ENCODE measurements around the gene HPD.
"Not testable (repeated sequence)": the region's sequence is repeated elsewhere in the genome, so short reads cannot be mapped to it uniquely, and the experiment has no call there.

Gene HPD
- total RNA-seq = 0 to 1.9 (median 0.04) reads per million in 17 experiments

GRCh38 chr12:121858662-121859572 lies at the start of gene HPD:
TSS of gene HPD (minus strand) at chr12:121858859. CDS start at chr12:121858823, 36 bp downstream.
- no peak for DNase-seq

GRCh38 chr12:121905746-121906145 lies 47.1 kb upstream of the HPD start:
- DNase-seq = no peak

- no peak for DNase-seq
Observed at GRCh38 chr12:121903202-121903601, 44.5 kb upstream of the HPD start.

GRCh38 chr12:121899590-121899989 lies 40.9 kb upstream of the HPD start:
- DNase-seq = no peak

- DNase-seq = no peak
Observed at GRCh38 chr12:121898287-121898686, 39.6 kb upstream of the HPD start.

GRCh38 chr12:121894633-121895032 lies 36.0 kb upstream of the HPD start:
- peak in 1 of 4 experiments; percentile 13 for DNase-seq

- DNase-seq = peak in 3 of 4 experiments; percentile 15 to 20 (median 19)
Observed at GRCh38 chr12:121893961-121894460, 35.4 kb upstream of the HPD start.

- DNase-seq = no peak
Observed at GRCh38 chr12:121892673-121893561, 34.3 kb upstream of the HPD start.

GRCh38 chr12:121889661-121890060 lies 31.0 kb upstream of the HPD start:
- peak in 2 of 4 experiments; percentile 15 to 22 for DNase-seq

GRCh38 chr12:121889274-121889624 lies 30.6 kb upstream of the HPD start:
- DNase-seq = peak in 1 of 4 experiments; percentile 14

GRCh38 chr12:121888478-121889273 lies 30.0 kb upstream of the HPD start, which contains the start of gene PSMD9:
TSS of gene PSMD9 (plus strand) at chr12:121888790. CDS start at chr12:121888857, 67 bp downstream.
- peak; percentile 99 for DNase-seq

GRCh38 chr12:121888083-121888477 lies 29.4 kb upstream of the HPD start:
- no peak for DNase-seq

- peak in 2 of 4 experiments; percentile 26 to 29 for DNase-seq
Observed at GRCh38 chr12:121885129-121885528, 26.5 kb upstream of the HPD start.

GRCh38 chr12:121883315-121883660 lies 24.6 kb upstream of the HPD start:
- DNase-seq = no peak

GRCh38 chr12:121876080-121876447 lies 17.4 kb upstream of the HPD start:
- DNase-seq = not testable (repeated sequence)

GRCh38 chr12:121875582-121875981 lies 16.9 kb upstream of the HPD start:
- no peak for DNase-seq

- peak; percentile 42 to 79 (median 62) for DNase-seq
Observed at GRCh38 chr12:121874071-121874470, 15.4 kb upstream of the HPD start.

GRCh38 chr12:121873216-121873569 lies 14.5 kb upstream of the HPD start:
- peak in 3 of 4 experiments; percentile 22 to 41 (median 36) for DNase-seq

- DNase-seq = no peak
Observed at GRCh38 chr12:121872546-121873215, 14.0 kb upstream of the HPD start.

GRCh38 chr12:121871467-121871866 lies 12.8 kb upstream of the HPD start:
- DNase-seq = no peak

GRCh38 chr12:121869229-121869628 lies 10.6 kb upstream of the HPD start:
- DNase-seq = not testable (repeated sequence)

GRCh38 chr12:121866331-121866730 lies 7.7 kb upstream of the HPD start:
- no peak for DNase-seq

Data from suppressor macrophage (primary cell).